Endothelial cell of umbilical vein (primary cell): ENCODE data around the gene EIF4E3. TPM values are rescaled to one million over a fixed set of nuclear protein-coding genes. Genes with fewer than 3 reads are reported as not detected.

Experiments used
- BruUV-seq: library from RNA; stranded (reverse); fragments of 400-500 nt; replicated peaks from 2 replicates; lab custom pipeline; 2021; lab: Mats Ljungman, UMichigan
- CTCF ChIA-PET: fragments of 300-600, 350-600 bp; sonication (Branson Sonifier 250); formaldehyde crosslinking; loops from one replicate; lab custom pipeline; 2021; ENCODE audit warnings: antibody characterized with exemption, inconsistent platforms; lab: Charles Lee
- POLR2A ChIA-PET: fragments of 300-600, 350-600 bp; sonication (Branson Sonifier 250); formaldehyde crosslinking; loops from one replicate; lab custom pipeline; 2021; ENCODE audit warnings: antibody characterized with exemption, inconsistent platforms; lab: Charles Lee
- DNase-seq: peaks from one replicate; pipeline ENCODE4 v3.0.0-alpha.2; 2011; ENCODE audit warnings: low read depth, low spot score
- FAIRE-seq: peaks from 2 replicates; lab custom pipeline; 2011; peaks lifted over from hg19 to GRCh38; lab: Jason Lieb, UNC
- H2AFZ ChIP-seq: 2 replicates; pipeline ENCODE4 v1.6.0; 2012; ENCODE audit warnings: low read depth, low read length, control low read depth, inconsistent platforms
- H3K27ac ChIP-seq: 2 replicates; pipeline ENCODE4 v1.5.1; 2011; ENCODE audit warnings: low read depth, mild to moderate bottlenecking, control low read depth, low read length, moderate library complexity; ENCODE audit not compliant: insufficient read depth
- H3K27me3 ChIP-seq, 2 experiments: 2 replicates each; pipeline versions ENCODE4 v1.6.0 to v1.6.1; 2011; ENCODE audit warnings: low read length in 2 of 2, mixed read lengths in 1 of 2; ENCODE audit not compliant: control insufficient read depth in 2 of 2, insufficient read depth in 2 of 2
- H3K36me3 ChIP-seq, 2 experiments: 2 replicates in 1 of 2; 3 replicates in 1 of 2; pipeline ENCODE4 v1.5.1; 2011; ENCODE audit warnings: low read length in 2 of 2, mild to moderate bottlenecking in 1 of 2, moderate library complexity in 1 of 2; ENCODE audit not compliant: control insufficient read depth in 2 of 2, insufficient read depth in 2 of 2; ENCODE audit errors: extremely low read depth in 1 of 2
- H3K4me1 ChIP-seq: 3 replicates; pipeline ENCODE4 v1.5.1; 2011; ENCODE audit warnings: mild to moderate bottlenecking, low read length; ENCODE audit not compliant: control insufficient read depth, insufficient read depth; ENCODE audit errors: extremely low read depth
- H3K4me2 ChIP-seq: 2 replicates; pipeline ENCODE4 v1.6.1; 2011; ENCODE audit warnings: low read length, control low read depth, mixed read lengths; ENCODE audit not compliant: insufficient read depth
- H3K4me3 ChIP-seq, 3 experiments: fragments of 200-600 bp in 1 of 3; sonication (generic), shearing (Covaris generic) in 1 of 3; replicated peaks in 1 of 3; 2 replicates each; pipeline ENCODE4 v1.5.1; 2011 to 2016; ENCODE audit warnings: control low read depth in 3 of 3, low read length in 3 of 3, mild to moderate bottlenecking in 2 of 3, inconsistent platforms in 1 of 3, low read depth in 1 of 3, moderate library complexity in 1 of 3; ENCODE audit not compliant: insufficient read depth in 1 of 3
- H3K79me2 ChIP-seq: 2 replicates; pipeline ENCODE4 v1.6.0; 2012; ENCODE audit warnings: low read length, inconsistent platforms; ENCODE audit not compliant: control insufficient read depth, insufficient read depth
- H3K9ac ChIP-seq: replicated peaks from 2 replicates; pipeline ENCODE3; 2011; ENCODE audit warnings: low read length, control low read depth; ENCODE audit not compliant: insufficient read depth; ENCODE audit errors: extremely low read depth
- H3K9me1 ChIP-seq: replicated peaks from 3 replicates; pipeline ENCODE4 v1.6.0; 2011; ENCODE audit warnings: mild to moderate bottlenecking, low read length; ENCODE audit not compliant: control insufficient read depth, insufficient read depth; ENCODE audit errors: extremely low read depth
- H3K9me3 ChIP-seq: replicated peaks from 2 replicates; pipeline ENCODE4 v1.5.1; 2012; ENCODE audit warnings: low read length, inconsistent platforms; ENCODE audit not compliant: control insufficient read depth, insufficient read depth
- H4K20me1 ChIP-seq: replicated peaks from 2 replicates; pipeline ENCODE3; 2011; ENCODE audit warnings: mild to moderate bottlenecking, low read length; ENCODE audit not compliant: control insufficient read depth, insufficient read depth; ENCODE audit errors: extremely low read depth
- EZH2 ChIP-seq: IDR thresholded peaks from 2 replicates; pipeline ENCODE4 v1.6.1; 2012; ENCODE audit warnings: borderline replicate concordance, low read depth, mild to moderate bottlenecking, moderate library complexity, low read length, inconsistent platforms; ENCODE audit not compliant: severe bottlenecking
- FOS ChIP-seq: IDR thresholded peaks from 2 replicates; pipeline ENCODE4 v1.6.1; 2011; ENCODE audit warnings: mild to moderate bottlenecking, low read length, moderate library complexity, borderline replicate concordance; ENCODE audit not compliant: insufficient read depth
- GATA2 ChIP-seq: IDR thresholded peaks from 2 replicates; pipeline ENCODE4 v1.7.0; 2011; ENCODE audit warnings: low read depth, mild to moderate bottlenecking, moderate library complexity, mixed read lengths, low read length; ENCODE audit not compliant: insufficient read length, insufficient read depth
- JUN ChIP-seq: IDR thresholded peaks from 2 replicates; pipeline ENCODE4 v1.6.1; 2011; ENCODE audit warnings: borderline replicate concordance, low read depth; ENCODE audit not compliant: insufficient read length, insufficient read depth
- MYC ChIP-seq: IDR thresholded peaks from one replicate; pipeline ENCODE4 v1.6.1; 2011; ENCODE audit warnings: mild to moderate bottlenecking, low read depth, low read length
- POLR2A ChIP-seq: IDR thresholded peaks from 2 replicates; pipeline ENCODE4 v1.6.1; 2012; ENCODE audit warnings: low read depth, mild to moderate bottlenecking, control low read depth, low read length
- dilution Hi-C: fragments of 300-500 bp; cut with MboI; formaldehyde crosslinking; loops from one replicate; pipeline ENCODE4 v1.15.0; 2019; ENCODE audit warnings: low sequenced_read_pairs; ENCODE audit not compliant: extremely low pct_ligation_motif_present
- intact Hi-C: fragments of 100-400 bp; cut with micrococcal nuclease; formaldehyde crosslinking; loops from one replicate; pipeline ENCODE4 v1.10.0; 2022
- polyA plus RNA-seq, 4 experiments: library from polyadenylated mRNA; depleted of rRNA in 3 of 4; stranded (reverse) in 3 of 4; unstranded in 1 of 4; fragments of >200 nt; gene quantifications; 2 replicates each; pipeline versions ENCODE4 v1.2.1 to v1.2.3, GENCODE V29; 2011 to 2012; ENCODE audit warnings: missing spikeins in 1 of 4
- total RNA-seq: library from RNA; stranded (reverse); gene quantifications from 2 replicates; pipeline ENCODE4 v1.2.3, GENCODE V29; 2021
- TF ChIP-seq, protein P1 (sequence below), 2 donors: IDR thresholded peaks; 1 replicate in 1 of 2; 2 replicates in 1 of 2; pipeline ENCODE4 v1.5.1; 2011; ENCODE audit warnings: low read length in 2 of 2, mild to moderate bottlenecking in 2 of 2, moderate library complexity in 2 of 2, control low read depth in 1 of 2, inconsistent platforms in 1 of 2, low read depth in 1 of 2; ENCODE audit not compliant: insufficient read depth in 1 of 2; ENCODE audit errors: extremely low read depth in 1 of 2

EIF4E3 gene
- total and polyA plus RNA-seq, 2 donors (not counting 3 experiments of a cell fraction or from before 2014, with no cell fraction given), result 1.3 to 4.9 TPM

- H4K20me1 ChIP-seq, result no peaks in the 10 kb centered on the region
- H3K4me2 ChIP-seq, result no peak overlapping the region
- dilution Hi-C loops, result no loop called here
- BruUV-seq, result no TSS peak
- CTCF ChIA-PET, result interaction anchor here (1.3 to 1.9 kb wide), 4 partner anchors 10 to 23 kb away, joined by 3 to 7 read pairs (median 4); no protein-coding TSS in a partner anchor
- intact Hi-C loops, result no loop called here
- DNase-seq, result no peak
- H3K27me3 ChIP-seq, result peaks cover 2 to 5% of the 10 kb centered on the region in 2 experiments
- H3K4me1 ChIP-seq, result peaks cover 12% of the 10 kb centered on the region
- H3K9me3 ChIP-seq, result no peaks in the 10 kb centered on the region
- H3K79me2 ChIP-seq, result no peaks in the 10 kb centered on the region
- TF ChIP-seq, protein P1, sequence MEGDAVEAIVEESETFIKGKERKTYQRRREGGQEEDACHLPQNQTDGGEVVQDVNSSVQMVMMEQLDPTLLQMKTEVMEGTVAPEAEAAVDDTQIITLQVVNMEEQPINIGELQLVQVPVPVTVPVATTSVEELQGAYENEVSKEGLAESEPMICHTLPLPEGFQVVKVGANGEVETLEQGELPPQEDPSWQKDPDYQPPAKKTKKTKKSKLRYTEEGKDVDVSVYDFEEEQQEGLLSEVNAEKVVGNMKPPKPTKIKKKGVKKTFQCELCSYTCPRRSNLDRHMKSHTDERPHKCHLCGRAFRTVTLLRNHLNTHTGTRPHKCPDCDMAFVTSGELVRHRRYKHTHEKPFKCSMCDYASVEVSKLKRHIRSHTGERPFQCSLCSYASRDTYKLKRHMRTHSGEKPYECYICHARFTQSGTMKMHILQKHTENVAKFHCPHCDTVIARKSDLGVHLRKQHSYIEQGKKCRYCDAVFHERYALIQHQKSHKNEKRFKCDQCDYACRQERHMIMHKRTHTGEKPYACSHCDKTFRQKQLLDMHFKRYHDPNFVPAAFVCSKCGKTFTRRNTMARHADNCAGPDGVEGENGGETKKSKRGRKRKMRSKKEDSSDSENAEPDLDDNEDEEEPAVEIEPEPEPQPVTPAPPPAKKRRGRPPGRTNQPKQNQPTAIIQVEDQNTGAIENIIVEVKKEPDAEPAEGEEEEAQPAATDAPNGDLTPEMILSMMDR (IDR thresholded peaks at IDR 0.05; ENCODE audit: extremely low read depth in 1 of 2, insufficient read depth in 1 of 2, low read depth in 1 of 2, low read length in 2 of 2), result no peak
- TF ChIP-seq POLR2A, result no peak
- no peak for TF ChIP-seq GATA2
- TF ChIP-seq JUN, result no peak
- TF ChIP-seq EZH2, result no peak
- H2AFZ ChIP-seq, result no peak overlapping the region
- POLR2A ChIA-PET, result no interaction called here
- no peak overlapping the region for H3K27ac ChIP-seq
- no peak overlapping the region for H3K4me3 ChIP-seq
- FAIRE-seq, result no peak
- no peaks in the 10 kb centered on the region for H3K9me1 ChIP-seq
- H3K9ac ChIP-seq, result no peak overlapping the region
- no peaks in the 10 kb centered on the region for H3K36me3 ChIP-seq
These were observed 62.6 kb downstream of the EIF4E3 start for GRCh38 chr3:71662568-71662967.

GRCh38 chr3:71662056-71662455 lies 63.1 kb downstream of the EIF4E3 start:
- peaks cover 2 to 5% of the 10 kb centered on the region in 2 experiments for H3K27me3 ChIP-seq
- dilution Hi-C loops (no loop called here), intact Hi-C loops (no loop called here)
- H3K9ac ChIP-seq, result no peak overlapping the region
- FAIRE-seq, result no peak
- TF ChIP-seq, protein P1 (IDR thresholded peaks at IDR 0.05; ENCODE audit: extremely low read depth in 1 of 2, insufficient read depth in 1 of 2, low read depth in 1 of 2, low read length in 2 of 2), result no peak
- TF ChIP-seq FOS, result no peak
- no peak for TF ChIP-seq GATA2
- TF ChIP-seq POLR2A, result no peak
- no peak for TF ChIP-seq MYC
- TF ChIP-seq JUN, result no peak
- ChIA-PET POLR2A (no interaction called here), CTCF (interaction anchor here (1.3 to 1.9 kb wide), 3 partner anchors 9 to 19 kb away, joined by 3 to 7 read pairs (median 6); no protein-coding TSS in a partner anchor)
- no peaks in the 10 kb centered on the region for H3K36me3 ChIP-seq
- H4K20me1 ChIP-seq, result no peaks in the 10 kb centered on the region
- H3K9me3 ChIP-seq, result no peaks in the 10 kb centered on the region
- no peak for DNase-seq
- no peak overlapping the region for H3K27ac ChIP-seq
- BruUV-seq, result no TSS peak
- no peak overlapping the region for H2AFZ ChIP-seq
- H3K4me2 ChIP-seq, result no peak overlapping the region
- H3K79me2 ChIP-seq, result no peaks in the 10 kb centered on the region
- no peak overlapping the region for H3K4me3 ChIP-seq
- peaks cover 17% of the 10 kb centered on the region for H3K4me1 ChIP-seq
- H3K9me1 ChIP-seq, result no peaks in the 10 kb centered on the region
